HepG2 (cell line): ENCODE measurements around the gene ATG2B. TPM values are rescaled to one million over a fixed set of nuclear protein-coding genes. Genes with fewer than 3 reads are reported as not detected.
A peak's percentile ranks its signal among the peaks of the same experiment; 100 is the strongest.

Experiments used
- ATAC-seq: fragments of 200-7000 bp; cut with Tn5 transposase; 3 replicates; pipeline ENCODE4 v1.9.1; 2020; ENCODE audit warnings: mild to moderate bottlenecking, moderate library complexity
- BruUV-seq: library from RNA; stranded (reverse); fragments of 400-500 nt; replicated peaks from 2 replicates; lab custom pipeline; 2021; lab: Mats Ljungman, UMichigan
- CTCF ChIA-PET: fragments of 300-600 bp; formaldehyde crosslinking; extraction: SDS; loops from one replicate; lab custom pipeline; 2021; ENCODE audit warnings: low total read pairs, inconsistent platforms, low intra/inter-chr PET ratio; lab: Yijun Ruan, JAX
- POLR2A ChIA-PET: fragments of 350-600 bp; sonication (Branson Sonifier 250); formaldehyde crosslinking; loops from one replicate; lab custom pipeline; 2020; ENCODE audit warnings: antibody characterized with exemption, inconsistent platforms; lab: Yijun Ruan, JAX
- DNase-seq: peaks from one replicate; pipeline ENCODE4 v3.0.0-alpha.2; 2015; ENCODE audit warnings: low spot score
- FAIRE-seq: peaks from 3 replicates; lab custom pipeline; 2011; peaks lifted over from hg19 to GRCh38; lab: Jason Lieb, UNC
- H2AFZ ChIP-seq: one replicate; pipeline ENCODE4 v1.6.1; 2011; ENCODE audit warnings: low read length, inconsistent platforms
- H3K27ac ChIP-seq: fragments of 300-600 bp; 3 replicates; pipeline ENCODE4 v1.8.0; 2011; ENCODE audit warnings: mixed run types, mild to moderate bottlenecking, mixed read lengths, low read length, inconsistent platforms; ENCODE audit not compliant: insufficient read depth; ENCODE audit errors: extremely low read length
- H3K27me3 ChIP-seq, 2 experiments: fragments of 200-600 bp in 1 of 2; 2 replicates in 1 of 2; 3 replicates in 1 of 2; pipeline versions ENCODE4 v1.6.0 to v1.8.0; 2011; ENCODE audit warnings: low read length in 2 of 2, mild to moderate bottlenecking in 2 of 2, moderate library complexity in 2 of 2, inconsistent platforms in 1 of 2; ENCODE audit not compliant: insufficient read depth in 2 of 2, control insufficient read depth in 1 of 2
- H3K36me3 ChIP-seq, 2 experiments: fragments of 200-600 bp in 1 of 2; replicated peaks in 1 of 2; 2 replicates in 1 of 2; 3 replicates in 1 of 2; pipeline versions ENCODE4 v1.5.1 to v1.8.0; 2011; ENCODE audit warnings: low read length in 2 of 2, inconsistent platforms in 1 of 2; ENCODE audit not compliant: insufficient read depth in 2 of 2, control insufficient read depth in 1 of 2
- H3K4me1 ChIP-seq: 2 replicates; pipeline ENCODE4 v1.5.1; 2012; ENCODE audit warnings: low read length, inconsistent platforms; ENCODE audit not compliant: insufficient read depth
- H3K4me2 ChIP-seq: 2 replicates; pipeline ENCODE4 v1.6.0; 2011; ENCODE audit warnings: low read depth, low read length, inconsistent platforms
- H3K4me3 ChIP-seq, 3 experiments: fragments of 200-600 bp in 1 of 3; sonication (generic), shearing (Covaris generic) in 1 of 3; replicated peaks in 1 of 3; 2 replicates each; pipeline ENCODE4 v1.5.1; 2011 to 2016; ENCODE audit warnings: low read length in 3 of 3, inconsistent platforms in 2 of 3, low read depth in 2 of 3, mild to moderate bottlenecking in 2 of 3, control low read depth in 1 of 3, mixed read lengths in 1 of 3; ENCODE audit not compliant: insufficient read depth in 1 of 3
- H3K79me2 ChIP-seq: one replicate; pipeline ENCODE4 v1.6.1; 2011; ENCODE audit warnings: low read length, inconsistent platforms; ENCODE audit not compliant: insufficient read depth
- H3K9ac ChIP-seq: 2 replicates; pipeline ENCODE4 v1.6.0; 2011; ENCODE audit warnings: mild to moderate bottlenecking, low read depth, low read length, inconsistent platforms; ENCODE audit not compliant: insufficient read depth
- H3K9me3 ChIP-seq: 2 replicates; pipeline ENCODE4 v1.5.1; 2012; ENCODE audit warnings: mild to moderate bottlenecking, low read length
- H4K20me1 ChIP-seq: 2 replicates; pipeline ENCODE4 v1.6.0; 2011; ENCODE audit warnings: inconsistent platforms, mild to moderate bottlenecking, low read length, moderate library complexity; ENCODE audit not compliant: insufficient read depth
- ASH2L ChIP-seq: fragments of 300-600, 200-600 bp; sonication (generic); IDR thresholded peaks from 2 replicates; pipeline ENCODE4 v1.7.0; 2017; ENCODE audit warnings: low read depth, mild to moderate bottlenecking, moderate library complexity, mixed read lengths, low read length; ENCODE audit not compliant: insufficient read length
- BORCS8-MEF2B ChIP-seq: sonication (generic); formaldehyde crosslinking; IDR thresholded peaks from 2 replicates; pipeline ENCODE4 v1.8.0; 2022; ENCODE audit warnings: mild to moderate bottlenecking, missing genetic modification reagents
- DNMT3B ChIP-seq: conservative IDR thresholded peaks from 2 replicates; pipeline ENCODE4 v1.6.1; 2016; ENCODE audit warnings: missing biosample characterization, control low read depth
- GFI1 ChIP-seq: sonication (generic); formaldehyde crosslinking; IDR thresholded peaks from 2 replicates; pipeline ENCODE4 v1.5.0; 2020; ENCODE audit warnings: missing genetic modification reagents, mild to moderate bottlenecking, borderline replicate concordance
- HNRNPH1 ChIP-seq: fragments of 200-400 bp; formaldehyde crosslinking; optimal IDR thresholded peaks from 2 replicates; pipeline ENCODE3; 2017; ENCODE audit warnings: mild to moderate bottlenecking, low read depth, low read length
- KDM4B ChIP-seq: sonication (generic); formaldehyde crosslinking; IDR thresholded peaks from 2 replicates; pipeline ENCODE4 v1.4.0; 2020; ENCODE audit warnings: missing genetic modification reagents
- SNAPC2 ChIP-seq: sonication (generic); formaldehyde crosslinking; IDR thresholded peaks from 2 replicates; pipeline ENCODE4 v1.8.1; 2022; ENCODE audit warnings: mild to moderate bottlenecking, missing genetic modification reagents
- ZFP41 ChIP-seq: sonication (generic); formaldehyde crosslinking; IDR thresholded peaks from 2 replicates; pipeline ENCODE4 v1.4.0; 2020; ENCODE audit warnings: mild to moderate bottlenecking, missing genetic modification reagents, borderline replicate concordance
- ZFP62 ChIP-seq: sonication (generic); formaldehyde crosslinking; IDR thresholded peaks from 2 replicates; pipeline ENCODE4 v1.4.0; 2020; ENCODE audit warnings: missing genetic modification reagents
- ZNF160 ChIP-seq: sonication (generic); formaldehyde crosslinking; IDR thresholded peaks from 2 replicates; pipeline ENCODE4 v1.8.0; 2022; ENCODE audit warnings: mild to moderate bottlenecking, inconsistent platforms, missing genetic modification reagents
- ZNF224 ChIP-seq: sonication (generic); formaldehyde crosslinking; IDR thresholded peaks from 2 replicates; pipeline ENCODE4 v1.5.0; 2020; ENCODE audit warnings: mild to moderate bottlenecking, missing genetic modification reagents
- ZNF256 ChIP-seq: sonication (generic); formaldehyde crosslinking; conservative IDR thresholded peaks from 2 replicates; pipeline ENCODE4 v1.4.0; 2020; ENCODE audit warnings: missing genetic modification reagents
- ZNF354B ChIP-seq: sonication (generic); formaldehyde crosslinking; IDR thresholded peaks from 2 replicates; pipeline ENCODE4 v1.8.0; 2022; ENCODE audit warnings: mild to moderate bottlenecking, missing genetic modification reagents
- ZNF552 ChIP-seq: sonication (generic); formaldehyde crosslinking; IDR thresholded peaks from 2 replicates; pipeline ENCODE4 v1.9.0; 2022; ENCODE audit warnings: missing genetic modification reagents, mild to moderate bottlenecking, borderline replicate concordance
- ZNF652 ChIP-seq: IDR thresholded peaks from 2 replicates; pipeline ENCODE4 v1.6.1; 2016; ENCODE audit warnings: low read depth, borderline replicate concordance
- ZNF839 ChIP-seq: sonication (generic); formaldehyde crosslinking; IDR thresholded peaks from 2 replicates; pipeline ENCODE4 v1.4.0; 2020; ENCODE audit warnings: missing genetic modification reagents, mild to moderate bottlenecking, borderline replicate concordance
- WGBS: methylation state at CpG from one replicate; pipeline ENCODE4 v1.1.6; 2017; ENCODE audit warnings: low lambda C conversion rate; 5-methylcytosine and 5-hydroxymethylcytosine counted together
- in situ Hi-C: cut with HindIII; loops from 2 replicates; pipeline ENCODE4 v1.10.0; 2017; ENCODE audit warnings: low pct_unique_long_range_greater_than_20kb; ENCODE audit not compliant: extremely low pct_ligation_motif_present
- intact Hi-C: fragments of 100-400 bp; cut with micrococcal nuclease; formaldehyde crosslinking; loops from one replicate; pipeline ENCODE4 v1.10.0; 2022; ENCODE audit not compliant: unreplicated experiment
- polyA plus RNA-seq, 8 experiments: library from polyadenylated mRNA; depleted of rRNA in 3 of 8; stranded (reverse) in 7 of 8; unstranded in 1 of 8; fragments of >200 nt; fragmentation: Illumina TruSeq in 4 of 8; extraction: Trizol in 4 of 8; gene quantifications; 2 replicates each; pipeline versions ENCODE4 v1.2.1 to v1.2.3, GENCODE V29; 2011 to 2016; ENCODE audit warnings: low read depth in 4 of 8, missing spikeins in 1 of 8, mixed read lengths in 1 of 8; ENCODE audit not compliant: insufficient read depth in 1 of 8
- total RNA-seq, 5 experiments: library from RNA; depleted of rRNA; stranded (reverse); fragments of >200 nt; fragmentation: Illumina TruSeq; extraction: Trizol; gene quantifications; 2 replicates each; pipeline ENCODE4 v1.2.3, GENCODE V29; 2016; ENCODE audit warnings: low read depth in 1 of 5
- TF ChIP-seq, protein P1 (sequence below): sonication (generic); formaldehyde crosslinking; IDR thresholded peaks from 2 replicates; pipeline ENCODE4 v1.8.1; 2023; ENCODE audit warnings: mild to moderate bottlenecking, moderate library complexity, missing genetic modification reagents
- TF ChIP-seq, protein P2 (sequence below): sonication (generic); formaldehyde crosslinking; IDR thresholded peaks from 2 replicates; pipeline ENCODE4 v1.4.0; 2020; ENCODE audit warnings: missing genetic modification reagents

ATG2B gene
- total and polyA plus RNA-seq, 2 of the 13 experiments (the other 11 are each of a cell fraction or from before 2014, with no cell fraction given) = 7.4 to 7.5 TPM

DNA sequence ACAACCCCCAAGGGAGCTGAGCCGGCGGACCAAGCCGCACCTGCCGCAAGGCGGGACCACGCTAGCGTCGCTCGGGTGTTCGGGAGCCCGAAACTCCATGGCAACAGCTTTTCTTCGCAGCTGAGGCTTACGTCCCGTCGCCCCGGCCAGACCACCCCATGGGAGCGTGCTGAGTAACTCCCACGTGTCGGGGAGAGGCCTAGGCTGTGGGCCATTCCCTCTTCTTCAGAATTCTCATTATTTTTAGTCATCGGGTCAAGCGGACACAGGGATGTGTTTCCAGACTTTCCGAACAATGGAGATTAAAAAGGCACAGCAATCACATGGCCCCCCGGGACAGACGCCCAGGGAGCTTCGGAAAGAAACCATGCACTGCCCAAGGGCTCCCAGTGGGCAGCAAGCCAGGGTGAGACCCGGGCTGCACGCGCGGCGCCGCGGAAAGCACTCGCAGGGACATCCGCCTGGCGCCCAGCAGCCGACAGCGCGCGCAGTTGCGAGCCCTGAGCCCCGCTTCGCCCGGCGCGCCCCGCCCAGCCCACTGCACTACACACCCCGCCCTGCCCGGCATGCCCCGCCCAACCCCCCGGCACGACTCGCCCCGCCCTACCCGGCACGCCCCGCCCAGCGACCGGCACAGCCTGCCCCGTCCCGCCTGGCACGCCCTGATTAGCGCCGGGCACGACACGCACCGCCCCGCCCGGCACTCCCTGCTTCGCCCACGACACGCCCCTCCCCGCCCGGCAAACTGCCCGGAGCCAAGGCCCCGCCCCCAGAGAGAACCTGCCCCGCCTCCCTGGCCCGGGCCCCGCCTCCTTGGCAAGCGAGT, 28.4 kb upstream of the ATG2B start (continued):
- no peak for TF ChIP-seq ZNF552 (CRISPR knock-in tag)
- TF ChIP-seq, all 625 proteins: peak for 145

DNA sequence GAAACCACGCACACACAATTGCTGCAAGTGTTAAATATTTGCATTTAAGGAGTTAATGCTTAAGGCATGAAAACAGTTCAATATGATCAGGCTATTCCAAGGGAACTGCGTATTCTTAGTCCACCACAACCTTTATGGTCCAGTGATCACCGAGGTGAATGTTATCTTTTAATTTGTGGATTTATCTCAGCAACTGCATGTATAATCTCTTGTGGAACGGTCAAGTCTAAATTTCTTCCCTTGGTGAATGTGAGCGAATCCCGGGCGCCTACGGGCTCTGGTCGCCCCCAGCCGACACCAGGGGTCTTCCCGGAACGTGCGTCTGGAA, 27.8 kb upstream of the ATG2B start:
- no TSS peak for BruUV-seq
- intact Hi-C loops (loop anchor here (2.0 kb wide), 1 partner anchor 28 kb away; the partner anchor contains the start of genes ATG2B and GSKIP), in situ Hi-C loops (no loop called here)
- 0 out of 5 replicates have a peak, but pooled peaks cover 0 to 7% of the 10 kb centered on the region in 2 experiments for H3K36me3 ChIP-seq
- WGBS = 24% methylated on average over 3 of the region's 13 CpGs
- CTCF ChIA-PET = no interaction called here
- H3K4me2 ChIP-seq = peak overlapping the region; percentile 98
- peaks cover 18% of the 10 kb centered on the region for H3K4me1 ChIP-seq
- no peaks in the 10 kb centered on the region for H3K9me3 ChIP-seq
- peak overlapping the region; percentile 59 for H2AFZ ChIP-seq
- POLR2A ChIA-PET = no interaction called here
- no peaks in the 10 kb centered on the region for H4K20me1 ChIP-seq
- ATAC-seq (no peak), DNase-seq (no peak), FAIRE-seq (no peak)
- no peaks in the 10 kb centered on the region for H3K79me2 ChIP-seq
- H3K27ac ChIP-seq = no peak overlapping the region
- H3K9ac ChIP-seq = peak overlapping the region; percentile 62
- peak overlapping the region; percentile 65 to 91 (median 82); a peak in 5 of 6 replicates for H3K4me3 ChIP-seq
- no peaks in the 10 kb centered on the region; a peak in 1 of 5 replicates for H3K27me3 ChIP-seq
- TF ChIP-seq DNMT3B (CRISPR knock-in tag) (no peak), ASH2L (no peak), KDM4B (CRISPR knock-in tag) (no peak), HNRNPH1 (no peak), ZNF224 (CRISPR knock-in tag) (0 out of 2 replicates have a peak, but pooled peaks have one; percentile 64), ZNF160 (CRISPR knock-in tag) (no peak), SNAPC2 (CRISPR knock-in tag) (no peak), ZNF652 (peak; percentile 41; the same call in 1 of the 2 replicates), GFI1 (CRISPR knock-in tag) (no peak), BORCS8-MEF2B (no peak), ZFP41 (CRISPR knock-in tag) (no peak), ZNF839 (no peak), ZFP62 (CRISPR knock-in tag) (no peak), ZNF354B (CRISPR knock-in tag) (no peak), ZNF256 (CRISPR knock-in tag) (no peak)
- TF ChIP-seq, protein P1, sequence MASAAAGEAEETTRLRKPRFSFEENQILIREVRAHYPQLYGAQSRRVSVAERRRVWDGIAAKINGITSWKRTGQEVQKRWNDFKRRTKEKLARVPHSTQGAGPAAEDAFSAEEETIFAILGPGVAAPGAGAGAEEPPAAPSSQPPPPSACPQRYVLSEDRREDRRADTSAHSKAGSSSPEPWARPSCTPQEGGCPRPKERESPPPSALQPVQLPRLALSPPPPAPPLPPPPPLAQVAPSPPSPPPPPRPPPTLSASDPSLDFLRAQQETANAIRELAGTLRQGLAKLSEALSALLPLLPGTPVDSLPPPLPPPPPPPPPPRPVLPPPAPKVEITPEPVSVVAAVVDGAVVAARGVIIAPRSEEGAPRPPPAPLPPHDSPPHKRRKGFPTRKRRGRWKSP (CRISPR knock-in tag) = 0 out of 2 replicates have a peak, but pooled peaks have one; percentile 4
- TF ChIP-seq, protein P2, sequence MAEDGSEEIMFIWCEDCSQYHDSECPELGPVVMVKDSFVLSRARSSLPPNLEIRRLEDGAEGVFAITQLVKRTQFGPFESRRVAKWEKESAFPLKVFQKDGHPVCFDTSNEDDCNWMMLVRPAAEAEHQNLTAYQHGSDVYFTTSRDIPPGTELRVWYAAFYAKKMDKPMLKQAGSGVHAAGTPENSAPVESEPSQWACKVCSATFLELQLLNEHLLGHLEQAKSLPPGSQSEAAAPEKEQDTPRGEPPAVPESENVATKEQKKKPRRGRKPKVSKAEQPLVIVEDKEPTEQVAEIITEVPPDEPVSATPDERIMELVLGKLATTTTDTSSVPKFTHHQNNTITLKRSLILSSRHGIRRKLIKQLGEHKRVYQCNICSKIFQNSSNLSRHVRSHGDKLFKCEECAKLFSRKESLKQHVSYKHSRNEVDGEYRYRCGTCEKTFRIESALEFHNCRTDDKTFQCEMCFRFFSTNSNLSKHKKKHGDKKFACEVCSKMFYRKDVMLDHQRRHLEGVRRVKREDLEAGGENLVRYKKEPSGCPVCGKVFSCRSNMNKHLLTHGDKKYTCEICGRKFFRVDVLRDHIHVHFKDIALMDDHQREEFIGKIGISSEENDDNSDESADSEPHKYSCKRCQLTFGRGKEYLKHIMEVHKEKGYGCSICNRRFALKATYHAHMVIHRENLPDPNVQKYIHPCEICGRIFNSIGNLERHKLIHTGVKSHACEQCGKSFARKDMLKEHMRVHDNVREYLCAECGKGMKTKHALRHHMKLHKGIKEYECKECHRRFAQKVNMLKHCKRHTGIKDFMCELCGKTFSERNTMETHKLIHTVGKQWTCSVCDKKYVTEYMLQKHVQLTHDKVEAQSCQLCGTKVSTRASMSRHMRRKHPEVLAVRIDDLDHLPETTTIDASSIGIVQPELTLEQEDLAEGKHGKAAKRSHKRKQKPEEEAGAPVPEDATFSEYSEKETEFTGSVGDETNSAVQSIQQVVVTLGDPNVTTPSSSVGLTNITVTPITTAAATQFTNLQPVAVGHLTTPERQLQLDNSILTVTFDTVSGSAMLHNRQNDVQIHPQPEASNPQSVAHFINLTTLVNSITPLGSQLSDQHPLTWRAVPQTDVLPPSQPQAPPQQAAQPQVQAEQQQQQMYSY = no peak
